ENCODE measurements around the gene TRIM44.

Gene TRIM44

DNA sequence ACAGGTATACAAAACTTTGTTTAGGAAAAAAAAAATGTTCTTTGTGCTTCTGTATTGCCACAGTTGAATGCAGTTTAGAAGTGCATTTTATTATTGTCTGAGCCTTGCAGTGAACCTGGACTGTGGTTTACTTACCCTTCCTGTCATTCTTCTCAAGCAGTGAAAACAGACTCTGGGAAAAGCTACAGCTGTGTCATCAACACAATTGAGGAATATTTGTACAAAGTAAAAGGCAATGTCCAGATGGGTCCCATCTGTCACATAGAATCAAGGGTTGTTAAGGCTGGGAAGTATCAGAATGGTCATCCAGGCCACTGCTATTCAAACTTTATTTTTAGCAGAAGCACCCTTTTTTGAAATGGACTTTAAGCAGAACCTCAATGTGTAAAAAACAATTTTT, 73.3 kb downstream of the TRIM44 start:
- TF ChIP-seq, protein P1, sequence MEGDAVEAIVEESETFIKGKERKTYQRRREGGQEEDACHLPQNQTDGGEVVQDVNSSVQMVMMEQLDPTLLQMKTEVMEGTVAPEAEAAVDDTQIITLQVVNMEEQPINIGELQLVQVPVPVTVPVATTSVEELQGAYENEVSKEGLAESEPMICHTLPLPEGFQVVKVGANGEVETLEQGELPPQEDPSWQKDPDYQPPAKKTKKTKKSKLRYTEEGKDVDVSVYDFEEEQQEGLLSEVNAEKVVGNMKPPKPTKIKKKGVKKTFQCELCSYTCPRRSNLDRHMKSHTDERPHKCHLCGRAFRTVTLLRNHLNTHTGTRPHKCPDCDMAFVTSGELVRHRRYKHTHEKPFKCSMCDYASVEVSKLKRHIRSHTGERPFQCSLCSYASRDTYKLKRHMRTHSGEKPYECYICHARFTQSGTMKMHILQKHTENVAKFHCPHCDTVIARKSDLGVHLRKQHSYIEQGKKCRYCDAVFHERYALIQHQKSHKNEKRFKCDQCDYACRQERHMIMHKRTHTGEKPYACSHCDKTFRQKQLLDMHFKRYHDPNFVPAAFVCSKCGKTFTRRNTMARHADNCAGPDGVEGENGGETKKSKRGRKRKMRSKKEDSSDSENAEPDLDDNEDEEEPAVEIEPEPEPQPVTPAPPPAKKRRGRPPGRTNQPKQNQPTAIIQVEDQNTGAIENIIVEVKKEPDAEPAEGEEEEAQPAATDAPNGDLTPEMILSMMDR (IDR thresholded peaks at IDR 0.05; ENCODE audit: low read depth, low read length, missing control alignments) = no peak
- Histone ChIP-seq H3K27ac (no peak overlapping the region), H3K27me3 (replicated peaks) (no peaks in the 10 kb centered on the region), H3K36me3 (replicated peaks) (peaks cover 6% of the 10 kb centered on the region), H3K4me3 (ENCODE audit: low read depth, low read length) (no peak overlapping the region)
- in situ Hi-C loops (cut with HindIII; ENCODE audit: low pct_ligation_motif_present, low sequenced_read_pairs) = no loop called here
- DNase-seq = no peak

GRCh38 chr11:35736952-35737351, 74.4 kb downstream of the TRIM44 start:
- TF ChIP-seq, protein P1 (IDR thresholded peaks at IDR 0.05; ENCODE audit: low read depth, low read length, missing control alignments) = no peak
- H3K4me3 ChIP-seq (ENCODE audit: low read depth, low read length) = no peak overlapping the region
- in situ Hi-C loops (cut with HindIII; ENCODE audit: low pct_ligation_motif_present, low sequenced_read_pairs) = no loop called here
- no peak for DNase-seq
- no peak overlapping the region for H3K27ac ChIP-seq
- H3K27me3 ChIP-seq (replicated peaks) = no peaks in the 10 kb centered on the region
- H3K36me3 ChIP-seq (replicated peaks) = peaks cover 6% of the 10 kb centered on the region

- TF ChIP-seq, protein P1 (IDR thresholded peaks at IDR 0.05; ENCODE audit: low read depth, low read length, missing control alignments) = no peak
- Histone ChIP-seq H3K4me3 (ENCODE audit: low read depth, low read length) (no peak overlapping the region), H3K27ac (no peak overlapping the region), H3K36me3 (replicated peaks) (peaks cover 6% of the 10 kb centered on the region), H3K27me3 (replicated peaks) (no peaks in the 10 kb centered on the region)
- in situ Hi-C loops (cut with HindIII; ENCODE audit: low pct_ligation_motif_present, low sequenced_read_pairs) = no loop called here
- DNase-seq = peak; percentile 4
These were observed 77.7 kb downstream of the TRIM44 start for GRCh38 chr11:35740061-35740799.

DNA sequence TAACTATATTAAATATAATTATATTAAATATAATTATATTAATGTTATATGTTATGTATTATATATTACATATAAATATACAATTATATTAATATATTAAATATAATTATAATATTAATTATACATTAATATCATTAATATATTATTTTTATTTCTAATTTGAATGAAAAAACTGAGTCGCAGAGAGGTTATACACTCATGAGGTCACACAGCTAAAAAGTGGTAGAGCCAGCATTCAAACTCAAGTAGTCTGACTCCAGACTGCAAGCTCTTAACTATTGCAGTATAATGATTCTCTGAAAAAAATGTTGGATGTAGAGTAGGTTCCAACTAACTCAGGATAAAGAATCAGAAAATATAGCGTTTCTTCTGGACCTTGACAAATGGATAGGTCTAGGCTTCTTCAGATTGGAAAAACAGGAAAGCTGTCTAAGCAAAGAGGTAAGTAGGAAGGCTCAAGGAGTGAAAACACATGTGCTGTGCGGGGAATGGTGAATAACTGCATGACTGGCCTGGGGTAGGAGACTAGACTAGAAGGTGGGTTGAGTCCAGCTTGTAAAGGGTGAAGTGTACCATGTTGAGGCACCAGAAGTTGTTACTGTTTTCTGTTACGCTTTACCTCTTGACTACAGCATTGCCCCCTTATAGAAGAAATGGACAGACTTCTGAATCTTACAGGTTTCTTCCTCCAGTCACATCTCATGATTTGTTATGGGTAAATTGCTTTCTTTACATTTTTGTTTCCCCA, 80.3 kb downstream of the TRIM44 start:
- H3K36me3 ChIP-seq (replicated peaks) = peaks cover 3% of the 10 kb centered on the region
- TF ChIP-seq, protein P1 (IDR thresholded peaks at IDR 0.05; ENCODE audit: low read depth, low read length, missing control alignments) = no peak
- in situ Hi-C loops (cut with HindIII; ENCODE audit: low pct_ligation_motif_present, low sequenced_read_pairs) = no loop called here
- DNase-seq = no peak
- no peak overlapping the region for H3K27ac ChIP-seq
- H3K4me3 ChIP-seq (ENCODE audit: low read depth, low read length) = no peak overlapping the region
- H3K27me3 ChIP-seq (replicated peaks) = no peaks in the 10 kb centered on the region

DNA sequence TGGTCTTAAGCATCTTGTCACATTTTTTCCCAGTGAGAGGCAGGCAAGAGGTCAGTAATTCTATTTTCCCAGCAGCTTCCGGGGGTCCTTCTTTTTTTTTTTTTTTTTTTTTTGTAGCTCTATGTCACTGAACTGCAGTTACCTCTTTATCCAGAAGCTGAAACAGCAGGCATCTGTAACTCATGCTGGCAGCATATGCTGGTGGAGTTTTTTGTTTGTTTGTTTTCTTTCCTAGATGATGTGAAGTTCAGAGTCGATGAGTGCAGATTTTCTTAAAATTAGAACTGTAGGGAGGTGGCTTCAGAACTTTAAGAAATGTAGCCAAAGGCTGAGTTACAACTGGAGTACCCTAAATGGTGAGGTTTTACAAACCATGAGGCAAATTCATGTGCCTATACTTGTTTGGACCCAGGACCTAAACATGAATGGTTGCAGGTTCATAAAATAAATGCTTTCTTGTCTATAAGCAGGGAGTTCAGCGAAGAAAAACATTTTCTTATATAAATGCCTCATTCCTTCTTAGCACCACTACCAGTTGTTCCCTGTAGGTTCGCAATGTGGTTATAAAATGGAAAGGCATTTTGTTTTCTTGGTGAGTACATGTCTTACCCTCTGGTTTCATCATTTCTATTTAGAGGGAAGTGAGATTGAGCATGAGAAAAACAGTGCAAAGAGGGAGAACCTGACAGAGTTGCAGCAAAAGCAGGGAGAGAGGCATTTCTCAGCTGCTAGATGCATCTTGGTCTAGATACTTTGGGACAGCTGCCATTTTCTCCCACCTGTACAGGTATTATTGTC, 84.0 kb downstream of the TRIM44 start:
- no peak for DNase-seq
- in situ Hi-C loops (cut with HindIII; ENCODE audit: low pct_ligation_motif_present, low sequenced_read_pairs) = no loop called here
- no peak overlapping the region for H3K27ac ChIP-seq

More for the DNA sequence above, 84.0 kb downstream of the TRIM44 start:
- TF ChIP-seq, protein P1 (IDR thresholded peaks at IDR 0.05; ENCODE audit: low read depth, low read length, missing control alignments) = no peak
- no peaks in the 10 kb centered on the region for H3K27me3 ChIP-seq (replicated peaks)
- H3K36me3 ChIP-seq (replicated peaks) = no peaks in the 10 kb centered on the region
- H3K4me3 ChIP-seq (ENCODE audit: low read depth, low read length) = no peak overlapping the region

Data from brain microvascular endothelial cell (primary cell).